ENCODE measurements around the gene CEP170B. TPM values are rescaled to one million over a fixed set of nuclear protein-coding genes. Genes with fewer than 3 reads are reported as not detected.

Gene CEP170B
- total and polyA plus RNA-seq, 2 of the 8 experiments (the other 6 are each of a cell fraction or from before 2014, with no cell fraction given): 9.1 to 33.8 TPM

DNA sequence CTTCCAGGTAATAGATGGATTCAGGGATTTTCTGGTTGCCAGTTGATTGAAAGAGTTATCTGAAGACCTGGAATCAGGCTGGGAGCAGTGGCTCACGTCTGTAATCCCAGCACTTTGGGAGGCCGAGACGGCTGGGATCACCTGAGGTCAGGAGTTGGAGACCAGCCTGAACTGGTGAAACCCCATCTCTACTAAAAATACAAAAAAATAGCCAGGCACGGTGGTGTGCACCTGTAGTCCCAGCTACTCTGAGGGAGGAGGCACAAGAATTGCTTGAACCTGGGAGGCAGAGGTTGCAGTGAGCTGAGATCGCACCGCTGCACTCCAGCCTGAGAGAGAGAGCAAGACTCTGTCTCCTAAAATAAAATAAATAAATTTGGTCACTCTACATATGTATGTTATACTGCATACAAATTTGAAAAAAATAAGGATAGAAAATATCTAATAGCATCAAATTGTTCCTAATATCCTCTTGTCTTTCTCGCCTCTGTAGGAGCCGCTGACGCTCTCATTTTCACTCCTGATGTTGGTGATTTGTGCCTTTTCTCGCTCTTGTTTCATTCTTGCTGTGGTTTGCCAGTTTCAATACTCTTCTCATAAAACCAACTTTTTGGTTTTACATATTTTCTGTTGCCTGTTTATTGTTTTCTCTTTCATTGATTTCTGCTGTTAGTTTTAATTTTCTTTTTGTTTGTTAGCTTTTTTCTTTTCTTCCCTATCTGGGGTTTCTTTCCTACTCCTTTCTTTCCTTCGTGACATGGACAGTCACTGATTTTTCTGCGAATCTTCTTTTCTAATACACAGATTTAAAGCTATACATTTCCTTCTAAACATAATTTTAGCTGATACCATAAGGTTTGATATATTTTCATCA, 35.8 kb downstream of the CEP170B start:
- POLR2A ChIA-PET (ENCODE audit: partially characterized antibody): interaction anchor here (1.7 kb wide), 1 partner anchor 12 kb away, joined by 4 read pairs; no protein-coding TSS in a partner anchor
- no peak for DNase-seq (ENCODE audit: low read depth in 1 of 2, low spot score in 2 of 2)
- no peak for FAIRE-seq
- H3K14ac ChIP-seq (ENCODE audit: insufficient read length): no peak overlapping the region
- H2BK12ac ChIP-seq (ENCODE audit: low read depth, low read length): no peak overlapping the region
- H3K23ac ChIP-seq (ENCODE audit: insufficient read length): no peak overlapping the region
- no peaks in the 10 kb centered on the region for H3K79me2 ChIP-seq (ENCODE audit: control insufficient read depth in 1 of 2, insufficient read depth in 2 of 2, low read length in 2 of 2)
- peaks cover 0 to 2% (median 0%) of the 10 kb centered on the region in 4 experiments; a peak in 1 of 7 replicates for H3K4me1 ChIP-seq (replicated peaks in 1 of 4; ENCODE audit: control insufficient read depth in 3 of 4, insufficient read depth in 4 of 4, low read length in 3 of 4)
- no peak overlapping the region for H2BK20ac ChIP-seq (ENCODE audit: low read length)
- no peaks in the 10 kb centered on the region for H3K23me2 ChIP-seq (ENCODE audit: low read depth, low read length)
- H4K20me1 ChIP-seq (replicated peaks in 1 of 2; ENCODE audit: control insufficient read depth in 1 of 2, insufficient read depth in 2 of 2, low read length in 2 of 2): peaks cover 0 to 1% of the 10 kb centered on the region in 2 experiments
- no peak overlapping the region for H2AK5ac ChIP-seq (ENCODE audit: low read depth, low read length)
- H3K27ac ChIP-seq (ENCODE audit: low read depth, low read length): no peak overlapping the region
- no peaks in the 10 kb centered on the region for H3K79me1 ChIP-seq (ENCODE audit: low read depth, low read length)
- CTCF ChIA-PET (ENCODE audit: partially characterized antibody): interaction anchor here (0.6 to 1.4 kb wide), 4 partner anchors 23 to 84 kb away, joined by 3 read pairs; partner anchors contain the start of gene PLD4
- H3K4ac ChIP-seq (replicated peaks; ENCODE audit: insufficient read length, low read depth, low read length): no peak overlapping the region
- no peak overlapping the region for H3K4me2 ChIP-seq (ENCODE audit: insufficient read depth in 1 of 2, low read depth in 2 of 2, low read length in 2 of 2)
- H3K18ac ChIP-seq (ENCODE audit: extremely low read depth, low read length): no peak overlapping the region
- no peak overlapping the region for H4K91ac ChIP-seq (replicated peaks; ENCODE audit: insufficient read length, low read length)
- no peak overlapping the region for H4K5ac ChIP-seq (ENCODE audit: insufficient read length, low read depth, low read length)
- no peak overlapping the region for H3K9ac ChIP-seq (replicated peaks in 1 of 4; ENCODE audit: extremely low read depth in 1 of 4, low read depth in 3 of 4, low read length in 3 of 4)
- no peaks in the 10 kb centered on the region for H3K36me3 ChIP-seq (ENCODE audit: control insufficient read depth in 2 of 4, insufficient read depth in 4 of 4, low read length in 3 of 4)
- no peak overlapping the region for H2AFZ ChIP-seq (ENCODE audit: low read length)
- no peak overlapping the region for H2BK5ac ChIP-seq (ENCODE audit: low read depth, low read length)
- no peak overlapping the region for H3K4me3 ChIP-seq (ENCODE audit: extremely low read depth in 1 of 4, insufficient read depth in 2 of 4, low read depth in 3 of 4, low read length in 4 of 4)
- H3K56ac ChIP-seq (replicated peaks; ENCODE audit: insufficient read length, low read depth, low read length): no peak overlapping the region
- H3K27me3 ChIP-seq (replicated peaks in 1 of 4; ENCODE audit: control insufficient read depth in 3 of 4, extremely low read depth in 1 of 4, insufficient read depth in 3 of 4, low read length in 3 of 4): peaks cover 0 to 3% (median 1%) of the 10 kb centered on the region in 4 experiments; a peak in 2 of 7 replicates
- H2BK15ac ChIP-seq (ENCODE audit: low read length): no peak overlapping the region
- 86% methylated on average over 12 of the region's 12 CpGs; no CpG with 5 or more reads in 1 of the 2 experiments for WGBS, 2 experiments (ENCODE audit: extremely low coverage in 1 of 2, insufficient coverage in 1 of 2, insufficient read length in 1 of 2, insufficient replicate concordance in 2 of 2, low coverage in 1 of 2, low lambda C conversion rate in 2 of 2, missing lambda C conversion rate in 1 of 2)
- H3K9me3 ChIP-seq (ENCODE audit: insufficient read depth in 2 of 2, low read depth in 1 of 2, low read length in 1 of 2): no peaks in the 10 kb centered on the region
- H4K8ac ChIP-seq (ENCODE audit: extremely low read depth, insufficient read depth, low read length): no peak overlapping the region
- H2BK120ac ChIP-seq (replicated peaks; ENCODE audit: low read depth, low read length): no peak overlapping the region
- TF ChIP-seq SP4 (IDR thresholded peaks at IDR 0.05; ENCODE audit: low read length) (no peak), BACH1 (IDR thresholded peaks at IDR 0.05; ENCODE audit: low read length) (no peak), CHD2 (IDR thresholded peaks at IDR 0.05; ENCODE audit: low read length) (no peak), YY1 (IDR thresholded peaks at IDR 0.05; ENCODE audit: low read depth, low read length) (no peak), SIN3A (conservative IDR thresholded peaks at IDR 0.05 in 1 of 2, IDR thresholded peaks at IDR 0.05 in 1 of 2; ENCODE audit: low read depth in 1 of 2, low read length in 2 of 2) (no peak), GABPA (IDR thresholded peaks at IDR 0.05; ENCODE audit: borderline replicate concordance, insufficient read depth, low read length) (no peak), KDM1A (IDR thresholded peaks at IDR 0.05; ENCODE audit: borderline replicate concordance, low read length) (no peak), TAF7 (optimal IDR thresholded peaks at IDR 0.05; ENCODE audit: borderline replicate concordance, low read depth, low read length) (no peak), NRF1 (IDR thresholded peaks at IDR 0.05; ENCODE audit: low read depth, low read length) (no peak), SP1 (IDR thresholded peaks at IDR 0.05; ENCODE audit: low read depth, low read length) (no peak)

All from H1 (cell line).